Measurements from ENCODE around the gene MAP3K21. TPM values are rescaled to one million over a fixed set of nuclear protein-coding genes. Genes with fewer than 3 reads are reported as not detected.

The MAP3K21 gene
- total and polyA plus RNA-seq, 9 of the 15 experiments (the other 6 are each of a cell fraction or from before 2014, with no cell fraction given) = 0.23 to 0.86 (median 0.49) TPM

DNA sequence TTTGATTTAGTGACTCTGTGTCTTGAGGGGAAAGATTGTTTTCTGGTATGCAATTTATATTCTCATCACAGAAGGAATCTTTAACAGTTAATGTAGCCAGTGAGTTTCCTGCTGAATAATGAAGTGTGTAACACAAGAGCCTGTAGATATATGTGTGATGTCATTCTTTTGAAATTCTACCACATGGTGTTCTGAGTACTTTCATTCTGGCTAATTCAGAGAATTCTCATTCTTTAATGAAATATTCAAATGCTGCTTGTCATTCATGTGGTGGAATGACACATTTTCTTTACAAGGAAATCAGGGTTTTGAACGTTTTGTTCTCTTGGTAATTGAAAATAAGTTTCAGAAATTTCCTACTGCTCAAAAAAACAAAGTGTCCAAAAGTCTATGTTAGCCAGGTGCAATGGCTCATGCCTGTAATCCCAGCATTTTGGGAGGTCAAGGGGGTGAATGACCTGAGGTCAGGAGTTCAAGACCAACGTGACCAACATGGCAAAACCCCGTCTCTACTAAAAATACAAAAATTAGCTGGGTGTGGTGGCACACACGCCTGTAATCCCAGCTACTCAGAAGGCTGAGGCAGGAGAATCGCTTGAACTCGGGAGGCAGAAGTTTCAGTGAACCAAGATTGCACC is 79.6 kb downstream of the MAP3K21 start:
- CTCF ChIA-PET (ENCODE audit: low intra/inter-chr PET ratio) = no interaction called here
- H3K9me3 ChIP-seq (replicated peaks; ENCODE audit: control insufficient read depth, insufficient read depth, low read depth, low read length) = no peaks in the 10 kb centered on the region
- in situ Hi-C loops (cut with MboI) (no loop called here), intact Hi-C loops (cut with micrococcal nuclease) (no loop called here)
- H3K9ac ChIP-seq (ENCODE audit: insufficient read depth in 1 of 2, low read depth in 2 of 2, low read length in 2 of 2) = no peak overlapping the region
- H2AFZ ChIP-seq (ENCODE audit: low read depth, low read length) = no peak overlapping the region
- DNase-seq (ENCODE audit: extremely low read depth in 1 of 4, low spot score in 3 of 4) = no peak
- no peaks in the 10 kb centered on the region for H3K79me2 ChIP-seq (ENCODE audit: control insufficient read depth, insufficient read depth, low read length)
- no peaks in the 10 kb centered on the region for H4K20me1 ChIP-seq (replicated peaks; ENCODE audit: control insufficient read depth, insufficient read depth, low read length)
- WGBS (ENCODE audit: insufficient coverage, low coverage, missing lambda C conversion rate) = 0% methylated on average over 6 of the region's 6 CpGs
- POLR2A ChIA-PET = no interaction called here
- no peak overlapping the region for H3K4me2 ChIP-seq (ENCODE audit: insufficient read depth, low read length)
- H3K4me1 ChIP-seq (replicated peaks in 1 of 2; ENCODE audit: control insufficient read depth in 2 of 2, insufficient read depth in 2 of 2, low read length in 2 of 2) = no peaks in the 10 kb centered on the region
- TF ChIP-seq ASH1L (IDR thresholded peaks at IDR 0.05; ENCODE audit: borderline replicate concordance, low read depth, partially characterized antibody) = no peak
- TF ChIP-seq HDAC2 (IDR thresholded peaks at IDR 0.05) = no peak
- TF ChIP-seq SRSF7 (optimal IDR thresholded peaks at IDR 0.05; ENCODE audit: low read depth, low read length) = no peak
- no peak for TF ChIP-seq TEAD4 (IDR thresholded peaks at IDR 0.05; ENCODE audit: low read length)
- TF ChIP-seq TEAD4 (CRISPR knock-in tag; IDR thresholded peaks at IDR 0.05; ENCODE audit: borderline replicate concordance) = no peak
- no peak for TF ChIP-seq KLF13 (tag; IDR thresholded peaks at IDR 0.05; ENCODE audit: borderline replicate concordance, low read depth)
- TF ChIP-seq, protein P1, sequence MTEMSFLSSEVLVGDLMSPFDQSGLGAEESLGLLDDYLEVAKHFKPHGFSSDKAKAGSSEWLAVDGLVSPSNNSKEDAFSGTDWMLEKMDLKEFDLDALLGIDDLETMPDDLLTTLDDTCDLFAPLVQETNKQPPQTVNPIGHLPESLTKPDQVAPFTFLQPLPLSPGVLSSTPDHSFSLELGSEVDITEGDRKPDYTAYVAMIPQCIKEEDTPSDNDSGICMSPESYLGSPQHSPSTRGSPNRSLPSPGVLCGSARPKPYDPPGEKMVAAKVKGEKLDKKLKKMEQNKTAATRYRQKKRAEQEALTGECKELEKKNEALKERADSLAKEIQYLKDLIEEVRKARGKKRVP (CRISPR knock-in tag; IDR thresholded peaks at IDR 0.05) = no peak
- TF ChIP-seq ZZZ3 (IDR thresholded peaks at IDR 0.05) = no peak
- no peak for TF ChIP-seq NCOR1 (IDR thresholded peaks at IDR 0.05)
- TF ChIP-seq HDGF (IDR thresholded peaks at IDR 0.05) = no peak
- no peak for TF ChIP-seq TSC22D4 (tag; IDR thresholded peaks at IDR 0.05)
- TF ChIP-seq, protein P2, sequence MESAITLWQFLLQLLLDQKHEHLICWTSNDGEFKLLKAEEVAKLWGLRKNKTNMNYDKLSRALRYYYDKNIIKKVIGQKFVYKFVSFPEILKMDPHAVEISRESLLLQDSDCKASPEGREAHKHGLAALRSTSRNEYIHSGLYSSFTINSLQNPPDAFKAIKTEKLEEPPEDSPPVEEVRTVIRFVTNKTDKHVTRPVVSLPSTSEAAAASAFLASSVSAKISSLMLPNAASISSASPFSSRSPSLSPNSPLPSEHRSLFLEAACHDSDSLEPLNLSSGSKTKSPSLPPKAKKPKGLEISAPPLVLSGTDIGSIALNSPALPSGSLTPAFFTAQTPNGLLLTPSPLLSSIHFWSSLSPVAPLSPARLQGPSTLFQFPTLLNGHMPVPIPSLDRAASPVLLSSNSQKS (CRISPR knock-in tag; IDR thresholded peaks at IDR 0.05) = no peak
- no peak for TF ChIP-seq NFXL1 (CRISPR knock-in tag; IDR thresholded peaks at IDR 0.05)
- BruUV-seq (replicated peaks) = no TSS peak
- no peak for ATAC-seq
- no peak for FAIRE-seq
- H3K27me3 ChIP-seq (ENCODE audit: control insufficient read depth in 2 of 2, insufficient read depth in 2 of 2, low read length in 2 of 2) = no peaks in the 10 kb centered on the region
- no peak overlapping the region for H3K27ac ChIP-seq (ENCODE audit: extremely low read depth, low read depth, low read length)
- H3K9me1 ChIP-seq (ENCODE audit: control insufficient read depth, insufficient read depth, low read length) = no peaks in the 10 kb centered on the region
- H3K4me3 ChIP-seq = no peak overlapping the region
- H3K36me3 ChIP-seq (ENCODE audit: control insufficient read depth, insufficient read depth, low read length) = no peaks in the 10 kb centered on the region
